Stimulated activated CD4-positive, alpha-beta T cell treated with anti-CD3 and anti-CD28 coated beads, Interleukin-15, amount 100 ng/mL, for 24 hours (primary cell): ENCODE measurements around the gene NDFIP1.

ENCODE experiments used
- DNase-seq: peaks from one replicate; pipeline ENCODE4 v3.0.0-alpha.2; 2020

The NDFIP1 gene

GRCh38 chr5:142095035-142095434 lies 13.5 kb upstream of the NDFIP1 start:
- peak; percentile 83 for DNase-seq

- peak; percentile 89 for DNase-seq
Observed at GRCh38 chr5:142095651-142096330, 12.8 kb upstream of the NDFIP1 start.

GRCh38 chr5:142096382-142096781 lies 12.2 kb upstream of the NDFIP1 start:
- DNase-seq: no peak

GRCh38 chr5:142097681-142098080 lies 10.9 kb upstream of the NDFIP1 start:
- DNase-seq: peak; percentile 45

GRCh38 chr5:142098275-142098674 lies 10.3 kb upstream of the NDFIP1 start:
- DNase-seq: no peak

- DNase-seq: no peak
Observed at GRCh38 chr5:142098931-142099330, 9.6 kb upstream of the NDFIP1 start.

- no peak for DNase-seq
Observed at GRCh38 chr5:142100307-142100706, 8.3 kb upstream of the NDFIP1 start.

- DNase-seq: no peak
Observed at GRCh38 chr5:142102980-142103740, 5.4 kb upstream of the NDFIP1 start.

- peak; percentile 27 for DNase-seq
Observed at GRCh38 chr5:142104491-142104890, 4.1 kb upstream of the NDFIP1 start.

GRCh38 chr5:142106061-142106460 lies 2.5 kb upstream of the NDFIP1 start:
- no peak for DNase-seq

GRCh38 chr5:142107036-142107735 lies 1.4 kb upstream of the NDFIP1 start:
- no peak for DNase-seq

- no peak for DNase-seq
Observed at GRCh38 chr5:142107736-142108431, 695 bp upstream of the NDFIP1 start.

GRCh38 chr5:142109331-142110045 lies 909 bp downstream of the NDFIP1 start:
- no peak for DNase-seq

GRCh38 chr5:142110046-142110531 lies 1.5 kb downstream of the NDFIP1 start:
- peak; percentile 53 for DNase-seq

GRCh38 chr5:142110988-142111687 lies 2.6 kb downstream of the NDFIP1 start:
- DNase-seq: no peak

- DNase-seq: no peak
Observed at GRCh38 chr5:142114687-142115086, 6.1 kb downstream of the NDFIP1 start.

- no peak for DNase-seq
Observed at GRCh38 chr5:142115937-142116614, 7.5 kb downstream of the NDFIP1 start.

- DNase-seq: no peak
Observed at GRCh38 chr5:142117579-142118151, 9.1 kb downstream of the NDFIP1 start.

- DNase-seq: no peak
Observed at GRCh38 chr5:142118155-142118686, 9.6 kb downstream of the NDFIP1 start.

- no peak for DNase-seq
Observed at GRCh38 chr5:142119051-142119625, 10.6 kb downstream of the NDFIP1 start.
